HepG2 (cell line): ENCODE results near the gene CHTF8. TPM values are rescaled to one million over a fixed set of nuclear protein-coding genes. Genes with fewer than 3 reads are reported as not detected.
A peak's percentile ranks its signal among the peaks of the same experiment; 100 is the strongest.

ENCODE experiments used
- AGO2 ChIP-seq: fragments of 200-400 bp; formaldehyde crosslinking; optimal IDR thresholded peaks from 2 replicates; pipeline ENCODE3; 2017; ENCODE audit warnings: mild to moderate bottlenecking, low read depth, low read length, moderate library complexity
- CREM ChIP-seq, 2 experiments: sonication (generic) in 1 of 2; formaldehyde crosslinking in 1 of 2; IDR thresholded peaks; 2 replicates each; pipeline versions ENCODE4 v1.4.0 to v1.6.1; 2016 to 2020; ENCODE audit warnings: antibody characterized with exemption in 1 of 2, mild to moderate bottlenecking in 1 of 2, missing genetic modification reagents in 1 of 2
- GFI1 ChIP-seq: sonication (generic); formaldehyde crosslinking; IDR thresholded peaks from 2 replicates; pipeline ENCODE4 v1.5.0; 2020; ENCODE audit warnings: missing genetic modification reagents, mild to moderate bottlenecking, borderline replicate concordance
- HOXD1 ChIP-seq: sonication (generic); formaldehyde crosslinking; IDR thresholded peaks from 2 replicates; pipeline ENCODE4 v1.5.0; 2020; ENCODE audit warnings: missing genetic modification reagents
- KMT2B ChIP-seq: IDR thresholded peaks from 2 replicates; pipeline ENCODE4 v1.6.1; 2016; ENCODE audit warnings: missing genetic modification reagents, missing compliant biosample characterization
- NRL ChIP-seq: sonication (generic); formaldehyde crosslinking; IDR thresholded peaks from 2 replicates; pipeline ENCODE4 v1.5.0; 2020; ENCODE audit warnings: missing genetic modification reagents, mild to moderate bottlenecking, moderate library complexity, borderline replicate concordance
- PCBP1 ChIP-seq: fragments of 200-400 bp; formaldehyde crosslinking; IDR thresholded peaks from 2 replicates; pipeline ENCODE4 v1.6.1; 2017; ENCODE audit warnings: mild to moderate bottlenecking, low read depth, low read length, borderline replicate concordance
- RCOR2 ChIP-seq: IDR thresholded peaks from 2 replicates; pipeline ENCODE4 v1.6.1; 2016; ENCODE audit warnings: missing biosample characterization, missing genetic modification reagents
- RXRB ChIP-seq: IDR thresholded peaks from 2 replicates; pipeline ENCODE4 v1.6.1; 2016; ENCODE audit warnings: borderline replicate concordance, missing genetic modification reagents, missing compliant biosample characterization
- SALL2 ChIP-seq: sonication (generic); formaldehyde crosslinking; IDR thresholded peaks from 2 replicates; pipeline ENCODE4 v1.8.1; 2023; ENCODE audit warnings: mild to moderate bottlenecking, missing genetic modification reagents, inconsistent platforms
- SP1 ChIP-seq, 2 experiments: fragments of 450-650 bp in 1 of 2; sonication (generic) in 1 of 2; formaldehyde crosslinking in 1 of 2; IDR thresholded peaks; 2 replicates each; pipeline versions ENCODE4 v1.4.0 to v1.6.1; 2016 to 2020; ENCODE audit warnings: missing genetic modification reagents in 1 of 2
- SRSF1 ChIP-seq: fragments of 200-400 bp; formaldehyde crosslinking; optimal IDR thresholded peaks from 2 replicates; pipeline ENCODE3; 2017; ENCODE audit warnings: mild to moderate bottlenecking, low read depth, low read length, moderate library complexity
- UBTF ChIP-seq: sonication (generic); formaldehyde crosslinking; IDR thresholded peaks from 2 replicates; pipeline ENCODE4 v1.4.0; 2020; ENCODE audit warnings: mild to moderate bottlenecking, missing genetic modification reagents
- ZGPAT ChIP-seq: IDR thresholded peaks from 2 replicates; pipeline ENCODE4 v1.6.1; 2016; ENCODE audit warnings: mild to moderate bottlenecking
- ZMAT3 ChIP-seq: sonication (generic); formaldehyde crosslinking; conservative IDR thresholded peaks from 2 replicates; pipeline ENCODE4 v1.7.0; 2021; ENCODE audit warnings: missing genetic modification reagents
- ZNF256 ChIP-seq: sonication (generic); formaldehyde crosslinking; conservative IDR thresholded peaks from 2 replicates; pipeline ENCODE4 v1.4.0; 2020; ENCODE audit warnings: missing genetic modification reagents
- ZNF280D ChIP-seq: sonication (generic); formaldehyde crosslinking; IDR thresholded peaks from 2 replicates; pipeline ENCODE4 v1.5.1; 2020; ENCODE audit warnings: mild to moderate bottlenecking, missing genetic modification reagents
- ZNF432 ChIP-seq: sonication (generic); formaldehyde crosslinking; IDR thresholded peaks from 2 replicates; pipeline ENCODE4 v1.5.0; 2020; ENCODE audit warnings: missing genetic modification reagents, mild to moderate bottlenecking, borderline replicate concordance
- ZNF557 ChIP-seq: sonication (generic); formaldehyde crosslinking; IDR thresholded peaks from 2 replicates; pipeline ENCODE4 v1.4.0; 2020; ENCODE audit warnings: missing genetic modification reagents
- ZNF562 ChIP-seq: sonication (generic); formaldehyde crosslinking; IDR thresholded peaks from 2 replicates; pipeline ENCODE4 v1.8.0; 2022; ENCODE audit warnings: missing genetic modification reagents, borderline replicate concordance
- ZNF644 ChIP-seq: IDR thresholded peaks from 2 replicates; pipeline ENCODE4 v1.6.1; 2016; ENCODE audit warnings: low read depth
- ZNF766 ChIP-seq: sonication (generic); formaldehyde crosslinking; IDR thresholded peaks from 2 replicates; pipeline ENCODE4 v1.5.0; 2020; ENCODE audit warnings: missing genetic modification reagents, borderline replicate concordance
- ZSCAN29 ChIP-seq: sonication (generic); formaldehyde crosslinking; conservative IDR thresholded peaks from 2 replicates; pipeline ENCODE4 v1.4.0; 2020; ENCODE audit warnings: mild to moderate bottlenecking, missing genetic modification reagents
- polyA plus RNA-seq, 8 experiments: library from polyadenylated mRNA; depleted of rRNA in 3 of 8; stranded (reverse) in 7 of 8; unstranded in 1 of 8; fragments of >200 nt; fragmentation: Illumina TruSeq in 4 of 8; extraction: Trizol in 4 of 8; gene quantifications; 2 replicates each; pipeline versions ENCODE4 v1.2.1 to v1.2.3, GENCODE V29; 2011 to 2016; ENCODE audit warnings: low read depth in 4 of 8, missing spikeins in 1 of 8, mixed read lengths in 1 of 8; ENCODE audit not compliant: insufficient read depth in 1 of 8
- total RNA-seq, 5 experiments: library from RNA; depleted of rRNA; stranded (reverse); fragments of >200 nt; fragmentation: Illumina TruSeq; extraction: Trizol; gene quantifications; 2 replicates each; pipeline ENCODE4 v1.2.3, GENCODE V29; 2016; ENCODE audit warnings: low read depth in 1 of 5

CHTF8 gene
- total and polyA plus RNA-seq, 2 of the 13 experiments (the other 11 are each of a cell fraction or from before 2014, with no cell fraction given), result 37.2 to 67.5 TPM

- TF ChIP-seq HOXD1 (CRISPR knock-in tag), result no peak
- TF ChIP-seq KMT2B (CRISPR knock-in tag), result 0 out of 2 replicates have a peak, but pooled peaks have one; percentile 26
- no peak; the same call in 1 of the 2 replicates for TF ChIP-seq RCOR2 (CRISPR knock-in tag)
- no peak for TF ChIP-seq ZNF280D (CRISPR knock-in tag)
- TF ChIP-seq UBTF (CRISPR knock-in tag), result peak; percentile 75
- TF ChIP-seq NRL (CRISPR knock-in tag), result peak; percentile 69; the same call in 1 of the 2 replicates
- no peak for TF ChIP-seq ZNF562 (CRISPR knock-in tag)
- TF ChIP-seq ZGPAT (CRISPR knock-in tag), result 0 out of 2 replicates have a peak, but pooled peaks have one; percentile 45
- TF ChIP-seq ZNF557, result no peak
- no peak for TF ChIP-seq SRSF1
- TF ChIP-seq SALL2, result no peak
- no peak for TF ChIP-seq PCBP1
- no peak for TF ChIP-seq CREM (IDR thresholded peaks at IDR 0.05)
- TF ChIP-seq CREM (CRISPR knock-in tag; IDR thresholded peaks at IDR 0.05), result no peak
- TF ChIP-seq ZSCAN29 (CRISPR knock-in tag), result no peak
- no peak for TF ChIP-seq SP1 (IDR thresholded peaks at IDR 0.05)
- no peak for TF ChIP-seq SP1 (CRISPR knock-in tag; IDR thresholded peaks at IDR 0.05)
- peak; percentile 61; the same call in 1 of the 2 replicates for TF ChIP-seq GFI1 (CRISPR knock-in tag)
- no peak for TF ChIP-seq AGO2
- no peak for TF ChIP-seq ZMAT3 (CRISPR knock-in tag)
- no peak for TF ChIP-seq ZNF256
- no peak; the same call in 1 of the 2 replicates for TF ChIP-seq ZNF766
- TF ChIP-seq ZNF432, result no peak
- no peak for TF ChIP-seq ZNF644 (CRISPR knock-in tag)
- TF ChIP-seq RXRB, result peak; percentile 15; the same call in 1 of the 2 replicates
Measured at GRCh38 chr16:69089091-69089910, 43.1 kb downstream of the CHTF8 start (continued).
